Nephron (organoid): ENCODE measurements around the gene SH2D7.

Experiments used
- H3K27ac Mint-ChIP-seq, 3 experiments: 2 replicates each; pipeline ENCODE4 v1.8.0; 2020; ENCODE audit warnings: mixed read lengths in 3 of 3, mild to moderate bottlenecking in 2 of 3, moderate library complexity in 1 of 3
- H3K27me3 Mint-ChIP-seq: 2 replicates; pipeline ENCODE4 v1.8.0; 2021; ENCODE audit warnings: low read depth, mild to moderate bottlenecking, moderate library complexity, mixed read lengths
- H3K36me3 Mint-ChIP-seq: 2 replicates; pipeline ENCODE4 v1.8.0; 2020; ENCODE audit warnings: low read depth, mixed read lengths
- H3K4me1 Mint-ChIP-seq: 2 replicates; pipeline ENCODE4 v1.8.0; 2020; ENCODE audit warnings: mixed read lengths
- H3K4me3 Mint-ChIP-seq, 3 experiments: 2 replicates each; pipeline ENCODE4 v1.8.0; 2020; ENCODE audit warnings: mild to moderate bottlenecking in 3 of 3, mixed read lengths in 3 of 3, moderate library complexity in 2 of 3
- H3K9me3 Mint-ChIP-seq: 2 replicates; pipeline ENCODE4 v1.8.0; 2020; ENCODE audit warnings: mixed read lengths
- CTCF ChIP-seq, 3 experiments: fragments of 200-600 bp; sonication (generic); IDR thresholded peaks; one replicate each; pipeline ENCODE4 v1.5.0; 2021; ENCODE audit warnings: antibody characterized with exemption in 3 of 3; ENCODE audit not compliant: unreplicated experiment in 3 of 3

SH2D7 gene

GRCh38 chr15:78067328-78068228, 24.8 kb upstream of the SH2D7 start:
- H3K4me1 Mint-ChIP-seq: peaks cover 21% of the 10 kb centered on the region

GRCh38 chr15:78069052-78069414, 23.3 kb upstream of the SH2D7 start:
- no peak for TF ChIP-seq CTCF (IDR thresholded peaks at IDR 0.05; ENCODE audit: unreplicated experiment in 3 of 3)
- no peaks in the 10 kb centered on the region for H3K36me3 Mint-ChIP-seq
- peak overlapping the region in 1 of 3 experiments; percentile 82 for H3K27ac Mint-ChIP-seq
- no peaks in the 10 kb centered on the region for H3K9me3 Mint-ChIP-seq
- H3K27me3 Mint-ChIP-seq: no peaks in the 10 kb centered on the region
- H3K4me3 Mint-ChIP-seq: no peak overlapping the region
- peaks cover 19% of the 10 kb centered on the region for H3K4me1 Mint-ChIP-seq

More at GRCh38 chr15:78067328-78068228, 24.8 kb upstream of the SH2D7 start:
- no peaks in the 10 kb centered on the region for H3K36me3 Mint-ChIP-seq
- peak overlapping the region in 1 of 3 experiments; percentile 82 for H3K27ac Mint-ChIP-seq
- peak overlapping the region in 2 of 3 experiments; percentile 12 to 52 for H3K4me3 Mint-ChIP-seq
- H3K9me3 Mint-ChIP-seq: no peaks in the 10 kb centered on the region
- no peak for TF ChIP-seq CTCF (IDR thresholded peaks at IDR 0.05; ENCODE audit: unreplicated experiment in 3 of 3)
- H3K27me3 Mint-ChIP-seq: no peaks in the 10 kb centered on the region

GRCh38 chr15:78069462-78070029, 22.8 kb upstream of the SH2D7 start:
- no peaks in the 10 kb centered on the region for H3K36me3 Mint-ChIP-seq
- peaks cover 24% of the 10 kb centered on the region for H3K4me1 Mint-ChIP-seq
- H3K27me3 Mint-ChIP-seq: no peaks in the 10 kb centered on the region
- H3K9me3 Mint-ChIP-seq: no peaks in the 10 kb centered on the region
- H3K27ac Mint-ChIP-seq: peak overlapping the region in 1 of 3 experiments; percentile 40
- TF ChIP-seq CTCF (IDR thresholded peaks at IDR 0.05; ENCODE audit: unreplicated experiment in 3 of 3): no peak
- H3K4me3 Mint-ChIP-seq: no peak overlapping the region

GRCh38 chr15:78070049-78070700, 22.2 kb upstream of the SH2D7 start:
- H3K4me3 Mint-ChIP-seq: peak overlapping the region in 1 of 3 experiments; percentile 46
- peaks cover 28% of the 10 kb centered on the region for H3K4me1 Mint-ChIP-seq
- no peaks in the 10 kb centered on the region for H3K9me3 Mint-ChIP-seq
- no peaks in the 10 kb centered on the region for H3K27me3 Mint-ChIP-seq
- H3K36me3 Mint-ChIP-seq: no peaks in the 10 kb centered on the region
- TF ChIP-seq CTCF (IDR thresholded peaks at IDR 0.05; ENCODE audit: unreplicated experiment in 3 of 3): no peak
- H3K27ac Mint-ChIP-seq: no peak overlapping the region

GRCh38 chr15:78071383-78071782, 21.0 kb upstream of the SH2D7 start:
- Mint-ChIP-seq H3K36me3 (no peaks in the 10 kb centered on the region), H3K27ac (peak overlapping the region in 2 of 3 experiments; percentile 31 to 90)

More at GRCh38 chr15:78071383-78071782, 21.0 kb upstream of the SH2D7 start:
- H3K4me3 Mint-ChIP-seq: no peak overlapping the region
- TF ChIP-seq CTCF (IDR thresholded peaks at IDR 0.05; ENCODE audit: unreplicated experiment in 3 of 3): no peak
- no peaks in the 10 kb centered on the region for H3K27me3 Mint-ChIP-seq
- peaks cover 39% of the 10 kb centered on the region for H3K4me1 Mint-ChIP-seq
- no peaks in the 10 kb centered on the region for H3K9me3 Mint-ChIP-seq
